ENCODE measurements around the gene ANKRD16. TPM values are rescaled to one million over a fixed set of nuclear protein-coding genes. Genes with fewer than 3 reads are reported as not detected.

ANKRD16 gene
- total and polyA plus RNA-seq, 2 experiments from 2014 or later: 6.4 to 16.1 TPM

GRCh38 chr10:5876181-5876768 lies 13.4 kb downstream of the ANKRD16 start (continued):
- TF ChIP-seq JUNB (IDR thresholded peaks at IDR 0.05; ENCODE audit: unreplicated experiment) (no peak), EZH2 (IDR thresholded peaks at IDR 0.05; ENCODE audit: low read depth, unreplicated experiment) (no peak), EZH2phosphoT487 (IDR thresholded peaks at IDR 0.05; ENCODE audit: unreplicated experiment) (no peak), CREB1 (CRISPR knock-in tag; IDR thresholded peaks at IDR 0.05; ENCODE audit: low read depth) (no peak), ZNF331 (CRISPR knock-in tag; IDR thresholded peaks at IDR 0.05; ENCODE audit: low read depth) (no peak)

- Histone ChIP-seq H3K36me3 (ENCODE audit: insufficient read depth) (peaks cover 8% of the 10 kb centered on the region; the same call in 1 of the 2 replicates), H3K27me3 (ENCODE audit: insufficient read depth) (no peaks in the 10 kb centered on the region), H4K20me1 (replicated peaks; ENCODE audit: insufficient read depth) (no peaks in the 10 kb centered on the region; the same call in 1 of the 2 replicates), H3K79me2 (replicated peaks; ENCODE audit: insufficient read depth) (no peaks in the 10 kb centered on the region), H2AFZ (no peak overlapping the region), H3F3A (replicated peaks; ENCODE audit: low read depth) (no peaks in the 10 kb centered on the region), H3K27ac (ENCODE audit: low read depth) (no peak overlapping the region), H3K4me2 (no peak overlapping the region), H3K4me1 (ENCODE audit: insufficient read depth) (no peaks in the 10 kb centered on the region), H3K4me3 (no peak overlapping the region), H3K9me2 (ENCODE audit: insufficient read depth) (no peaks in the 10 kb centered on the region)
- H3K27ac Mint-ChIP-seq: no peak overlapping the region
- DNase-seq (ENCODE audit: low spot score) (peak; percentile 79), ATAC-seq (peak; percentile 88)
- TF ChIP-seq CTCF (conservative IDR thresholded peaks at IDR 0.05; ENCODE audit: low read depth in 2 of 2): peak; percentile 65 to 84
- TF ChIP-seq REST (IDR thresholded peaks at IDR 0.05; ENCODE audit: unreplicated experiment): no peak
- TF ChIP-seq ZNF331 (CRISPR knock-in tag; IDR thresholded peaks at IDR 0.05; ENCODE audit: low read depth): no peak
- peaks cover 4% of the 10 kb centered on the region for H3K27me3 Mint-ChIP-seq (ENCODE audit: insufficient read depth, low read depth, poor library complexity)
- no peak overlapping the region for H3K4me3 Mint-ChIP-seq
- peaks cover 9% of the 10 kb centered on the region for H3K9me3 Mint-ChIP-seq
- H3K36me3 Mint-ChIP-seq (ENCODE audit: low read depth): peaks cover 40% of the 10 kb centered on the region
- peaks cover 8% of the 10 kb centered on the region; the same call in 2 of the 3 replicates for H3K4me1 Mint-ChIP-seq
These were observed 16.1 kb downstream of the ANKRD16 start for GRCh38 chr10:5873515-5873995.

Measured in GM23338 (cell line).